Measurements from ENCODE around the gene ANGPTL5.
A peak's percentile ranks its signal among the peaks of the same experiment; 100 is the strongest.
"Not testable (repeated sequence)": the region's sequence is repeated elsewhere in the genome, so short reads cannot be mapped to it uniquely, and the experiment has no call there.

The ANGPTL5 gene

DNA sequence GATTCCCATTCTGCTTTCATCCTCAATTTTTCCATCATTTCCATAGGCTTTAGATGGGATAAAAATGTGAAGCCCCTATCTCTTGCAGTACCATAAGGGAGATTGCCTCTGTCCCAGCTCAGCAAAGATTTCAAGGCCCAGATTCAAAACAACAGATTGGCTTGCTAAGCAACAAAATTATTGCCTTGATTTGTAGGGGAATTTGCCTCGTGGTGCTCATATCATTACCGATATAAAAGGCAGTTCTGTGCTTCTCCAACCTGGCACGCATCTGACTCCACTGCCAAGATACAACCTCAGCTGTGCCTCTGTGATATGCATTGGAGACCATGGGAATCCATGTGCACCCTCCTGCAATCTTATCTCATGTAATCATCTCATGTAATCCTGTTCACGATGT is 26.6 kb downstream of the ANGPTL5 start:
- no peak for DNase-seq (ENCODE audit: low read depth in 3 of 3)

GRCh38 chr11:101885631-101886030 is 30.7 kb downstream of the ANGPTL5 start:
- no peak for DNase-seq (ENCODE audit: low read depth in 3 of 3)

DNA sequence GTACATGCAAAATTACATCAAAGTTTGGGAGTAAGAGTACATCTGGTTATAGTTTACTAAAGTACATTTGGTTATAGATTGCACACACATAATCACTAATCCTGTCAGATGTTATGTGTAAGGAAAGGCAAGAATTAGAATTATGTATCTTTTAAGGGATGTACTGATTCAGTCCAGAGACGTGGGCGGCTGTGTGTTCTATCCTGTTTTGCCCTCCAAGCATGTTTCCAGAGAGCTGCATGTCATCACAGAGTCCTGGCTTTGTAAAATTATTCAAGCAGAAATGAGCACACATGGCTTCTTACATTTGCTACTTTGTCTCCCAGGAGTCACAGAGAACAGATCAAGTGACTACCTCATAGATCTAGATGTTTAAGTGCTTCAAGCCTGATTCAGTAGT is 34.7 kb downstream of the ANGPTL5 start:
- DNase-seq (ENCODE audit: low read depth in 3 of 3) = no peak

- DNase-seq (ENCODE audit: low read depth in 3 of 3) = no peak
Measured at GRCh38 chr11:101880222-101880621, 36.1 kb downstream of the ANGPTL5 start.

- DNase-seq (ENCODE audit: low read depth in 3 of 3) = no peak
Measured at GRCh38 chr11:101872171-101872882, 44.0 kb downstream of the ANGPTL5 start.

DNA sequence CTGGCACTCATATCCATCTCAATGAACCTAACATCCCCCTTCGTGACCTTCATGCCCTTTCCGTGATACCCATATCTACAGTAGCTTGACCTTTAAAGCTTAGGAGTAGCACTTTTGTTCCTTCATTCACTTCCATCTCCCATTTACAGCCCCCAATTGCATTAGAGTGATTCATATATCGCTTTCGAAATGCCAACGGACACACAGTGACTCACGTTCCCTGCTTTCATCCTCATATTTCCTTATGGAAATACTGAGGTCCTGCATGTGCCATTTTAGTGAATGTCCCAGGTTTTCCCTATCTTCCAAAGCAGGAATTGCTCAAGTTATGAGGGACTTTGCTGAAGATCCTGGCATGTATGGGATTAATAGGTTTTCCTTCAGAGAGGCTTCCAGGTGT is 45.8 kb downstream of the ANGPTL5 start:
- no peak for DNase-seq (ENCODE audit: low read depth in 3 of 3)

- DNase-seq (ENCODE audit: low read depth in 3 of 3) = no peak
Measured at GRCh38 chr11:101867951-101868350, 48.4 kb downstream of the ANGPTL5 start.

DNA sequence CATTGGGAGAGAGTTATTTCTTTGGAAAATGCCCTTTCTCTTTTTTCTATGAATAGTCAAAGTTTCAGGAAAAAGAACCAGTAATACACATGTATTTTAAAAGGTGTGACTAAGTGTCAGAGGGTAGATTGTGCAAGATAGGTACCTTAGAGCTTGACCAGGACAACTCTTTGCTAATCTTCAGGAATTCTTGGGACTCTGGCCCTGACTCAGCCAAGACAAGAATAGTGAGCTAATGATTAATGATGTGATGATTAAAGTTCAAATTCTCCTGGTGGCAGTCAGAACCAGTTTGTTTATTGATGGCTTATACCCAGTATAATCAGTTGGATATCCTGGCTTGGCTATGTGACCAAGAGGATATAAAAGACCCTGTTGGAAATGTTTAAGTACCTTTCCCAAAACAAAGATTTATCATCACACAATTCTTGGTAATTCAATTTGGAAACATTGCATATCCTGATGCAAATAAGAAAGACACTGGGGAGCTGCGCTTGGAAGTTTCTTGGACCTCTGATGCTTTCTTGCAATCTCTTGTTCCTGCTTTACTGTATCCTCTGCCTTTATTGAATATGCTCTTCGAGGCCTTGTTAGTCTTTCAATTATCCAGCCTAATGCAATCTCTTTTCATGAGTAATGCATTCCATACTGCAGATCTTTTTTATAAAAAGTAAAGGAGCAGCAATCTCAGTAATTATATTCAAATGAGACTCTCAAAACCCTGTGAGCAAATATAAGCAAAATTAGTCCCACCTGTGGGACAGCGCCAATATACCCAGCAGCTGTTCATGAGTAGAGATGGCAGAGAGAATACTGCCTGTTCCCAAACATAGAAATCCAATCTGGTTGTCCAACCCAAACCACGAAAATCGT is 49.5 kb downstream of the ANGPTL5 start:
- DNase-seq (ENCODE audit: low read depth in 3 of 3) = no peak

DNA sequence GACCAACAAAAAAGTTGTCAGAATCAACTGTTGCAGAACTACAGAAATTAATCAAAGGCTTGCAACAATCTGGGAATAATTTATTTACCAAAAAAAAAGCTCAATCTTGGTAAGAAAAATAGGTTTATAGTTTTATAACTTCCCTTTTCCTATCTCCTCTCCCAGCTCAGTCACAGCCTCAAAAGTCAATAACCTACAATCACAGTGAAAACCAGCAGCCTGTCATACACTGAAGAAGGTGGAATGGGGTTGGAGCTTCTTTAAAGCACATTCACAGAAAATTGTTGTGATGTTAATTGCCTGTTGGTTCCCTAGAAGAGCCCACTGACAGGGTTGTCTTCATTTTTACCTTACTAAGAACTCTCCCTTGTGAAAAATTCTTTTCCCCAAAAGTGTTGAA is 52.2 kb downstream of the ANGPTL5 start:
- no peak for DNase-seq (ENCODE audit: low read depth in 3 of 3)

DNA sequence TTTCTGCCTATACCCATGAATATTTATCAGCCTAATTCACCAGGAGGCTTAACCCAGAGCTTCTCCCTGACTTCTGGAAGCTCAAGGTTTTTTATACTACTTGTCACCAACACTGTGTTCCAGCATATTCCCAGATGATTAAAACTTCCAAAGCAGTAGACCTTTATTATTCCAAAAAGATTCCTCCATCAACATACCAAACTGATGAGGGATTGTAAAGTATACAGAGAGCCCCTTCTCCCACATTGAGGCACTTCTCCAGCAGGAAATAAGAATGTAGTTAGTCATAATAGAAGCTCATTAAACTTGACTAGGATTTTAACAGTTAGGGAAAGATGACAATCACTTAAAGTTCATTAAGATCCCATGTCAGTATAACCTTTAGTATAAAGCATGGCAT is 53.0 kb downstream of the ANGPTL5 start:
- no peak for DNase-seq (ENCODE audit: low read depth in 3 of 3)

DNA sequence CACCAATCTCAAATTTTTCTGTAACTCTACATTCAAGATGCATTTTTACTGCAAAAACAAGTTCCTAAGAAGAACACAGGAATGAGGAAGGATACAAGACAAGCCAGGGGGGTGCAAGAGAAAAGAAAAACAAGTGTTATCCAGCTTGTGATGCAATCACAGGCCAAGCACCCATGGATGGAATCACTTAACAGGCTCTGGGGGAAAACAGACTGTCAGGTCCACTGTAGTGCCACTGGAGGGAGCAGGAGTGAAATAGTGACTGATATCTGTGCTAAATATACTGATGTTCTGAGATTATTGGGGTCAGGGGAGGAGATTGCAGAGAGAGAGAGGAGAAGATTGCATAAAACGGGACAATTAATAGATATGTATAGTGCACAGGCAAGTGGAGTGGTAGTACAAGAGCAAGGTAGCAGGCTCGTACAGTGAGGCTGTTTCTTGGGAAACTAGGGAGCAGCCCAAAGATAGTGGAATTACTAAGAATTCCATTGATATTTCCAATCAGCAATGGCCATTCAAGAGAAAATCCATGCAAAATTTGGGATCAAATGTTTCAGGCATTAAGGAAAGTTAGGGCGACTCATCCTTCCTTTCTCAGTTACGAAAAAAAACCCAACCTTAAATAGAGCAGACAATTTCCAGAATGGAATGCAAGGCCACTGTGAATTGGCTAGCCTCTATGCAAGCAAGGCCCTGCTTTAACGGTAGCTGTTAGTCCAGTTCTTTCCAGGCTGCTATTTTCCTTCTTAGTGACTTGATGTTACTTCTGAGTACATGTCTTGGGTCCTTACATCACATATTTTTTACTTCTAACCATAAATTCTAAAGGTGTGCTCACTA is 53.7 kb downstream of the ANGPTL5 start:
- no peak for DNase-seq (ENCODE audit: low read depth in 3 of 3)

GRCh38 chr11:101860696-101861427 is 55.5 kb downstream of the ANGPTL5 start:
- DNase-seq (ENCODE audit: low read depth in 3 of 3) = peak in 1 of 3 donors; percentile 2

GRCh38 chr11:101852260-101852659 is 64.1 kb downstream of the ANGPTL5 start:
- DNase-seq (ENCODE audit: low read depth in 3 of 3) = not testable (repeated sequence)

- no peak for DNase-seq (ENCODE audit: low read depth in 3 of 3)
Measured at GRCh38 chr11:101848262-101848661, 68.1 kb downstream of the ANGPTL5 start.

DNA sequence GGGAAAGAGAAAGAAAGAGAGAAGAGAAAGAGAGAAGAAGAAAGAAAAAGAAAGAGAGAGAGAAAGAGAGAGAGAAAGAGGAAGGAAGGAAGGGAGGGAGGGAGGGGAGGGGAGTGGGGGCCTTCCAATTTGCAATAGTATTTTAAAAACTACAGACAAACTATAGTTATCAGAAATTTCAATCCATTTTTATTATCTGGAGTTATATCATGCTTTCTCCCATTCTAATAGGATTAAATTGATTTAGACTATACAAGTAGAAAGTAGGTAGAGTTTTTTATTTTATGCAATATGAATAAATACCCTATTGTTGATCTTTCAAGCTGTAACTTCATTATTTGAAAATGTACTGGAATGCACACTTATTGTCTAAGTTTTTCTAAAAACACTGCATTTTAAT is 71.7 kb downstream of the ANGPTL5 start:
- no peak for DNase-seq (ENCODE audit: low read depth in 3 of 3)

DNA sequence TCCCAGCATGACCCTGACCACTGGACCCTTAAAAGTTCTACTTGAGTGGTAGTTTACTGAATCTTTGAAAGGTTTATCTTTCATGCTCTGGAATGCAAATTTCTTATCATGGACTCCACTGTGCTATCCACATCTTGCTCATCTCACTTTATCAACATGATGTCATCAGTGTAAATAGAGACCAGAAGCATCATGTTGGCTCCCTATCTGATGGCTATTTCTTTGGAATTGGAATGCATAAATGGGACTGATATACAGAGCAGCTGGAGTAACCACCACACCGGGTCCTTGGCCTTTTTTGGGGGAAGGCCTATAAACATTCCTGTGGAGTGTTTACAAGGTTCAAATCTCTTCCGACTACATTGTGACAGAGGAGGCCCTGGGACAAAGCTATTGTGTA is 75.6 kb downstream of the ANGPTL5 start:
- DNase-seq (ENCODE audit: low read depth in 3 of 3) = no peak

All from stimulated activated CD4-positive, alpha-beta T cell treated with anti-CD3 and anti-CD28 coated beads, TNF-alpha, amount 100 ng/mL, for 48 hours (primary cell).